NAMALWA (cell line): ENCODE measurements around the gene CACNA2D2.

Experiments used
- DNase-seq: peaks from one replicate; pipeline ENCODE4 v3.0.0-alpha.2; 2015; ENCODE audit warnings: low spot score

CACNA2D2 gene

GRCh38 chr3:50427217-50427616 lies 76.2 kb downstream of the CACNA2D2 start:
- no peak for DNase-seq

- DNase-seq = no peak
Measured at GRCh38 chr3:50425911-50426310, 77.5 kb downstream of the CACNA2D2 start.

DNA sequence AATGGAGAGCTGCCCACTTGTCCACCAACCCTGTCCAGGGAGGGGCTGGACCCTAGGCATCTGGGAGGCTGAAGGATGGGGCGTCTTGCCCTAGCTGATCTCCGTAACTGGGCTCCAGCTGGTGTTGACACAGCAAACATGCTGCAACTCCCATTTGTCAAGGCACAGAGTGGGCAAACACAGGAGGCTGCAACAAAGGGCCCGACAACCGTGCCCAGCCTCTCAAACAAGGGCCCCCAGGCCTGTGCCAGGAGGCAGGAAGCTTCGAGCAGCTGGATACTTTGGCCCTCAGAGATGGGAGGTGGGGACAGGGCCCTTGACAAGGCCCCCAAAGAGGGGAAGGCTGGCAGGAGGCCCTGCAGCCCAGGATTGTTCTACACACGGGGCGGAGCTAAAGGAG lies 79.9 kb downstream of the CACNA2D2 start:
- no peak for DNase-seq

GRCh38 chr3:50422153-50422552 lies 81.3 kb downstream of the CACNA2D2 start:
- no peak for DNase-seq

GRCh38 chr3:50419595-50420370 lies 83.7 kb downstream of the CACNA2D2 start:
- no peak for DNase-seq

DNA sequence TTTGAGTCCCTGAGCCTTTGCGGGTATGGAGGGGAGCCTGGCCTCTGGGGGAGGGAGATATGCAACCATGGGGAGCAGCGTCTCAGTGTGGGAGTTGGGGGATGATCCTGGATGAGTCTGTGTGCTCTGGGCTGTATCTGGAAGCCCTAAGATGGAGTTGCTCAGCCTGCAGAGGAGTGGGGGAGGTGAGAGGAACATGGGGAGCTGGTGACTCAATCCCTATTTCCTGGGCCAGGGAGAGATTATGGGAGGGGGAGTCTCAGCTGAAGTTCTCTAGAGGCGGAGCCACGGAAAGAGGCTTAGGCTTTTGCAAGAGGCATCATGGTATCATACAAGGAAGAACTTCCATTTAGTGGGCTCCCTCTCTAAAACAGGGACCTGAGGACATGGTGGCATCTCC lies 84.6 kb downstream of the CACNA2D2 start:
- DNase-seq = no peak

DNA sequence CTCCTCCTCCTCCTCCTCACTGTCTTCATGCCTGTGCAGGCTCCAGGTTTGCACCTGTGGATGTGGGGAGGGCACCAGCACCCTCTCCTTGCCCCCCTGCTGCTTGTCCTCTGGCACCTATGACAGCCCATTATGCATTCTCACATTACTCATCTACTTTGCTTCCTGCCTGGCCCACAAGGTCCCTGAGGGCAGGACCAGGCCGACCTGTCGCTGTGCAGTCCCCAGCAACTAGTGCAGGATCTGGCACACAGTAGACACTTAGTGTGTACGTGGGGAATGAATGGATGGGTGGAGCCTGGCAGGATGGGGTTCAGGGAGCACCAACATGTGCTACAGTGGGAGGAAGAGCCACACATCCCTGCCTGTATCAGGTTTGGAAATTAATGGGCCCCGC lies 85.8 kb downstream of the CACNA2D2 start:
- no peak for DNase-seq

DNA sequence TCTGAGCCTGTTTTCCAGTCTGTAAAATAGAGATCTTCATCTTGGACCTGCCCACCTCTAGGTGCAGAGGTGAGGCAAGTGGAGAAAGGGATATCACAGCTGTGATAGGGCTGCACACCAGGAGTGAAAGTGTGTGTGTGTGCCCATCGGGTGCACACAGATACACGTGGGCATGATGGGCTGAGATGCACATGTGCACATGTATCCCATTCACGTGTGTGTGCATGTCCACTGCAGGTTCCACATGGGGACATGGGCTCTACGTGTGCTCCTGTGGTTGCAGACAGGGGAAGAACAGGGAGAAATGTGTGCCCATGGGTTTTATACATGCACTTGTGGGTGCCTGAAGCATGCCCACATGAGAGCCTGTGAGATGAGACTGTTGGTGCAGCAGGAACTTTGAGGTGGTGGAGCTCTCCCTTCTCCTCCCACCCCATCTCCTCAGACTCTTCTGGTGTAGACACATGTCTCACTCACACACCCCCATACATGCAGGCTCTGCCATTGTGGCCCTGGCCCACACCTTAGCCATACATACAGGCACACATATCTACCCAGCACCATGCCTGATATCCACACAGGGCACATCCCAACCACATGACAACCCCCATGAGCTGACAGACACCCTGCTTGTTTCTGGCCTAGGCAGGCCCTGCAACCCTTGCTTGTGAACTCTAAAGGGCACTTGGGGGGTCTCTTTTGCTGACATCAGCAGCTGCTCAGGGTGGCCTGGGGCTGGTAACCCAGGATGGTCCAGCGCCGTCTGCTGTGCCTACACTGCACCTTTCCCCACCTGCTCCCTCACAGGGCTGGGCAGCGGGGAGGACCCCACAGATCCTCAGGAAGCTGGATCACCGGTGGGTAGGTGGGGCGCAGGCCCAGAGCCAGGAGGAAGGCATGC lies 86.4 kb downstream of the CACNA2D2 start:
- no peak for DNase-seq

DNA sequence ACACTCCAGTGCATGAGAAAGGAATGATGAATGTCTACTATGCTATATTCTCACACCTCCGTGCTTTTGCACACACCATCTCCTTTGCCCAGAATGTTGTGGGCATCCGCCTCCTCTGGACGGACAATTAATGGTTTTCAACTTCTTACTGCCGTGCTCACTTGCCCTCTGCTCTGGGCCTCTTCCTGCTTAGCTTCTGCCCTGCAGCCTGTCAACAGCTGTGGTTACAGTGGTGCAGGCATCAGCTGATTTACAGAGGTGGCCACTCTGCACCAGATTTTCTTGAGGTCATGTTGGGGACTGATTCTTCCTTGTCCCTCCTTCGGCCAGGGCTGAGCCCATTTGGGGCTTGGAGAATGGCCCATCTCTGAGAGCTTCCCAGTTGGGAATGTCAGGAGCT lies 87.6 kb downstream of the CACNA2D2 start:
- DNase-seq = no peak

DNA sequence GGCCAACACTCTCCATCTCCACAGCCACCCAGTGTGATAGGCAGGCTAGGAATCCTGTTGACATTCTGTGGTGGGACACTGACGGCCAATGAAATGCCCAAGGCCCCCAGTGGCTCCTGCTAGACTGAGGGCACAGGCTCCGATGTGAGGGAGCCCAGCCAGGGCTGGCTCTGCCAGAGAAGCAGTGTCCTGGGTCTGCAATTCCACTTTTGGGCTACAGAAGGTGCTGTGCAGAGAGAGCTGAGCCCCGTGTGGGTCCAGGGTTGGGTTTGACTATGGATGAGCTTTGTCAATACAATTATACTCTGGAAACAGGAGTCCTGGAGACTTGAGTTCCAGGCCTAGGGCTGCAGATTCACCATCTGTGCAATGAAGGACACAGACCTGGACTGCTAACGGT lies 88.4 kb downstream of the CACNA2D2 start:
- DNase-seq = peak; percentile 6

DNA sequence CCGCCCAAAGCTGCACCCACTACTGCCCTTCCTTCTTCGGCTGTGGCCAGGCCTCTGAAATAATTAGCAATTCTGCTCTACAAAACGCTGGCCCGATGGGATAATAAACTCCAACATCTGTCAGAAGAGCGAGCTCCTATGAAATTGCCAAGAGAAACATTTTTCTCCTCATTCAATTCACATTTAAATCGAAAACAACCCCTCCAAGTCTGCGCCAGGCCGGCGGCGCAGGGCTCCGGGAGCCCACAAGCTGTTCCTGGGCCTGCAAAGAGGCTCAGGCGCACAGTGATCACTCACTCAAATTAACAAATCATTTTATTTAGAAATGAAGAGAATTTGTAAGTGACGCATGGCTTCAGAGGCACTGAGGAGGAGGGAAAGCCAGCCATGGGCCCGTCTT lies 88.8 kb downstream of the CACNA2D2 start:
- DNase-seq = no peak

DNA sequence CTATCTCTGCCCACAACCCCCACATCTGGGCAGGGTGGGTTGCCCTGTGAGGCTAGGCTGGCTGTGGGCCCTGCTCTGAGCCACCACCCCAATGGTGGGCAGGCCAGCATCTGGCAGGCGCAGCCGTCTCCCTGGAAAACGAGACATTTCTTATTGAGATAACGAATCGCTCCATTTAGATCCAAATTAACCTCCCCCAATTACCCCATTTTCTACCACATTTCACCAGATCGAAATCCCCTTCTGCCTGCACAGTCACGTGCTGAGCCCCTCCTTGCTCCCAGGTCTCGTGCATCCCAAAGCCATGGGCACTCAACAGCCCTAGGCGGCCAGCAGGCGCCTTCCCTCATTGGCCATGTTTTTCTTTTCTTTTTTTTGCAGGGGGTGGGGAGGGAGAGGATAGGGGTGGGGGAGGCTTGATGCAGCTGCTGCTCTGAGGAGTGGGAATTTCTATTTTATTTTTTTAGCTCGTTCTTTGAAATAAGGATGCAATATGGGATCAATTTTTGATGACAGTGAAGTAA lies 91.1 kb downstream of the CACNA2D2 start:
- no peak for DNase-seq

- no peak for DNase-seq
Measured at GRCh38 chr3:50411229-50411628, 92.2 kb downstream of the CACNA2D2 start.

GRCh38 chr3:50410608-50411139 lies 92.8 kb downstream of the CACNA2D2 start:
- no peak for DNase-seq

DNA sequence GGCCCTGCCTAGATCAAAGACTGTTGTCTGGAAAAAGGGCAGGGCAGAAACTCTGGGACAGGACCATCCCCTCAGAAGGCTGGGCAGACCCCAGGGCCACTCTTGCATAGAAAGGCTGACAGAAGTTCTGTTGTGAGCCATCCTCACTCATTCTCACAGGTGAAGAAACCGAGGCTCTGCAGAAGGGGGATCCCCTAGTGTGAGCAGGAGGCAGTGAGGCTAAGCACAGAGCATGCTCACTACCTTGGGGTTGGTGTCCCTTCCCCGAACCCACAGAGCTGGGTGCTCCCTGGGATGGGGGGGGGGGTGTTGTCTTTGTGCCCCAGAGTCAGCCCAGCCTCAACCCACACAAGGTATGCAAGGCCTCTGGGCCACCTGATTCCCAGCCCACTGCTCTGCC lies 93.2 kb downstream of the CACNA2D2 start:
- DNase-seq = no peak

GRCh38 chr3:50408443-50408944 lies 94.9 kb downstream of the CACNA2D2 start:
- DNase-seq = no peak

DNA sequence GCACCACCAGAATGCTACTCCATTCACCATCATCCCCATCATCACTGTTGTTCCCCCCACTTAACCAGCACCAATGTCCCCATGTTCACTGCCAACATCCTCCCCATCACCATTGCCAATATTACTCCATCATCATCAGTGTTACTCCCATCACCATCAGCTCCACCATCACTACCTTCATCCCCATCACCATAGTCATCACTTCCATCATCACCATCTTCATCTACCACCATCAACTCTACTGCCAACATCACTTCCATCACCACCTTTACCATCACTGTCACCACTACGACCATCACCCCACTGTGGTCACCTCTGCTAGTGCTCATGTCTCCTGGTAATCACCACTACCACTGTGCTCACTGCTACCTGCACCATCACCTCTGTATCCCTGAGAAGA lies 96.9 kb downstream of the CACNA2D2 start:
- DNase-seq = no peak

DNA sequence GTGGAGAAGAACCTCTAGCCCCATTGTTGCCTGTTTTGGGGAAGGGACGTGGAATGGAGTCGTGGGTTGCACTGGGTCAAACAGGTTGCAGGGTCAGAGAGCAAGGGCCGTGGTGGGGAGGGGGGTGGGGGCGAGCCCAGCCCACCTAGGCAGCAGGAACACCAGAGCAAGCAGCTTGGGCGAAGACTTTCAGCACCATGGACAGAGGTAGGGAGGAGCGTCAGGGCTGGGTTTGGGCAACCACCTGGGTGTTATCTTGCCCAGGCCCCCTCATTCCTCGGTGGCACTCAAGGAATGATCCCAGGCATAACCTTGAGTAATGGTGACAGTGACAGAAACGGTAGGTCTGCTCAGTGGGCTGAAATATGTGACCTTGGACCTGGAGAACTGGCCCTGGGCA lies 98.2 kb downstream of the CACNA2D2 start:
- DNase-seq = peak; percentile 22

GRCh38 chr3:50401978-50402595 lies 101.3 kb downstream of the CACNA2D2 start:
- no peak for DNase-seq

- DNase-seq = no peak
Measured at GRCh38 chr3:50396502-50396901, 106.9 kb downstream of the CACNA2D2 start.

DNA sequence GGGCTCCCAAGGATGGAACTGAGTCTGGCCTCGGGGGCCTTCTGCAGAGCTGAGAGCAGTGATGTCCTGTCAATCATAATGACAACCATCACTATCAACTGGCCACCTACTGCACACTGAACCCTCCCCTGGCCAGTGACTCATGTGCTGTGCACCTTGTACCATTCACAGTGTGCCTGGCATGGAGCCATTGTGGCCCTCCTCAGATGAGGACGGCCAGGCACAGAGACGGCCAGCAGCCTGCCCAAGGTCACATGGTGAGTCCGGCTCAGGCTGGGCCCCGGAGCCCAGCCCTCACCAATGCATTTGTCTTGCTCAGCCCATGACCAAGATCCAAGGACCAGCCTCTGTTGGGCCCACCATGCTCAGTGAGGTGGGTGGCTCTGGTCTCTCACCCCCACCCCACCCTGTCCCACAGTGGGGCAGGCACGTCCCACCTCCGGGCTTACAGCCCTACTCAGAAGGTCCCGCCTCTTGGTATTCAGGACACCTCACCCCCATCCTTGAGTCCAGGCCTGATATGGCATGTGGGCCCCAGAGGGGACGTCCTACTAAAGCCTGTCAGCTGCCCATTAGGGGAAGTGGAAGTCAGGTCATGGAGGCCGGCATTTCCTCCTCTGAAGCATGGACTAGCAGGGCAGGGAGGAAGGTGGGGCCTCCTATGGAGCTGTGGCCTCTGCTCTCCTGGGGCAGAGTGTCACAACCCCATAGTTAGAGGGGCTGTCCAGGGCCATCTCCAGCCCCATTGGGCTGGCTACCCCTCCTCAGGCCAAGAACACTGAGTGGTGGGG lies 108.2 kb downstream of the CACNA2D2 start:
- DNase-seq = no peak
